Spinal cord (tissue), 10 donors: ENCODE results near the gene JAKMIP1. TPM values are rescaled to one million over a fixed set of nuclear protein-coding genes. Genes with fewer than 3 reads are reported as not detected.

Source experiments
- DNase-seq, 6 donors: peaks; one replicate each; pipeline versions ENCODE4 v3.0.0 to v3.0.0-alpha.2; 2013 to 2015; ENCODE audit warnings: low spot score in 6 of 6, low read depth in 4 of 6
- H3K27ac ChIP-seq: one replicate; pipeline ENCODE4 v1.5.1; 2013; ENCODE audit warnings: low read depth, low read length, control low read depth
- H3K27me3 ChIP-seq: one replicate; pipeline ENCODE4 v1.6.1; 2013; ENCODE audit warnings: low read length; ENCODE audit not compliant: control insufficient read depth, insufficient read depth
- H3K36me3 ChIP-seq: one replicate; pipeline ENCODE4 v1.6.1; 2013; ENCODE audit warnings: low read length; ENCODE audit not compliant: control insufficient read depth, insufficient read depth
- H3K4me1 ChIP-seq: one replicate; pipeline ENCODE4 v1.6.1; 2013; ENCODE audit warnings: low read length; ENCODE audit not compliant: control insufficient read depth, insufficient read depth
- H3K4me3 ChIP-seq: one replicate; pipeline ENCODE4 v1.5.1; 2013; ENCODE audit warnings: low read depth, low read length, control low read depth
- H3K9me3 ChIP-seq: one replicate; pipeline ENCODE4 v1.6.1; 2013; ENCODE audit warnings: low read length; ENCODE audit not compliant: control insufficient read depth, insufficient read depth
- WGBS: methylation state at CpG from one replicate; pipeline ENCODE4 v1.1.5; 2013; ENCODE audit warnings: missing lambda C conversion rate; ENCODE audit not compliant: insufficient coverage; 5-methylcytosine and 5-hydroxymethylcytosine counted together
- polyA plus RNA-seq, 2 donors: library from polyadenylated mRNA; unstranded; fragments of 120-200 nt; gene quantifications; one replicate each; pipeline ENCODE4 v1.2.1, GENCODE V29; 2013; ENCODE audit not compliant: insufficient read length in 2 of 2
- total RNA-seq, 2 donors: library from RNA; depleted of rRNA in 1 of 2; stranded (reverse); fragments of 120-200 nt in 1 of 2; fragments of >200 nt in 1 of 2; gene quantifications; one replicate each; pipeline versions ENCODE4 v1.2.3 to v1.2.4, GENCODE V29; 2013 to 2014
- donor health status: healthy.

The JAKMIP1 gene
- total and polyA plus RNA-seq, 4 donors, result 8.2 to 29.7 (median 20.9) TPM

DNA sequence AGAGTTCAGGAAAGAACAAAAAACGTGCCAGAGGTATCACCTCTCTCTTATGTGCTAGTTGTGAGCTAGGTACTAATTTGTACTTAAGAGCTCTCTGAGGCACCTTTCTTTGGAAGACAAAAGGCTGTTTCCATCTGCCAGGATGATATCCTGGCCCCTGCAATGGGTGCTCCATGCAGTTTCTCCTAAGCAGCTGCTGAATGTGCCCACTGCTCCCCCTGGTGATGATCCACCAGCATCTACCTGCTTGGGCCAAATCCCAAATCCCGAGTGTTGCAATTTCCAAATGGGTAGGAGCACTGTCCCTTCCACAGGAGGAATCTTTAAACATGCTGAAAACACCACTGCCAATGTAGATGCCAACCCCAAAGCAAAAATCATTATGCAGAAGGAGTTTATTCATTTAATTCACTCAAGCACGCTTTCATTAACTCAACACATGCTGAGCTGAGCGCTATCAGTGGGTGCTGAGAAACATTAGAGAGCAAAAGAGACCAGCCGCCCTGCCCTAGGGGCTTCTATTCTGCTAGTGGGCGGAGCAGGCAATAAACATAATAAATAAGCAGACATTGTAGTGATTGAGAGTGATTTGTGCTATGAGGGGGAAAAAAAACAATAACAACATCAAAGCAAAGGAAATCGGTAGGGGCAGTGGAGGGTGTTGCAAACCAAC, 112.5 kb downstream of the JAKMIP1 start:
- no peak overlapping the region for H3K27ac ChIP-seq
- H3K36me3 ChIP-seq, result peaks cover 8% of the 10 kb centered on the region
- WGBS, result 0% methylated on average over 1 of the region's 7 CpGs
- no peaks in the 10 kb centered on the region for H3K9me3 ChIP-seq
- H3K4me3 ChIP-seq, result no peak overlapping the region
- peak in 4 of 6 donors; percentile 35 to 87 (median 58) for DNase-seq
- H3K4me1 ChIP-seq, result peaks cover 22% of the 10 kb centered on the region
- H3K27me3 ChIP-seq, result peaks cover 2% of the 10 kb centered on the region

DNA sequence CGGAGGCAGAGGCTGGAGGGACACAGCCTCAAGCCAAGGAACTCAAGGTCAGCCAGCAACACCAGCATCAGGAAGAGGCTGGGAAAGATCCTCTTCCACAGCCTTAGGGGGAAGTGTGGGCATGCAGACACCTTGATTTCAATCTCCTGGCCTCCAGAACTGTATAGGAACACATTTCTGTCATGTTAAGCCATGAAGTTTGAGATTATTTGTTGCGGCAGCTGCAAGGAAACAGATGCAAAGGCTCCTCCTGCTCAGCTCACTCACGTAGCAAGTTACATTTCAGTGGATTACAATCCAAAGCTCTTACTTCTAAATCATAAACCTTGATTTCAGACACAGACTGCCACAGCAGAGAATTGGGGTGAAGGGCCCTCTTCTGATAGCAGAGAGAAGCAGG, 113.5 kb downstream of the JAKMIP1 start:
- H3K4me3 ChIP-seq, result no peak overlapping the region
- no peak overlapping the region for H3K27ac ChIP-seq
- H3K36me3 ChIP-seq, result peaks cover 8% of the 10 kb centered on the region
- peaks cover 22% of the 10 kb centered on the region for H3K4me1 ChIP-seq
- peaks cover 2% of the 10 kb centered on the region for H3K27me3 ChIP-seq
- no peak for DNase-seq
- no peaks in the 10 kb centered on the region for H3K9me3 ChIP-seq
- WGBS, result 92% methylated on average over 2 of the region's 3 CpGs

DNA sequence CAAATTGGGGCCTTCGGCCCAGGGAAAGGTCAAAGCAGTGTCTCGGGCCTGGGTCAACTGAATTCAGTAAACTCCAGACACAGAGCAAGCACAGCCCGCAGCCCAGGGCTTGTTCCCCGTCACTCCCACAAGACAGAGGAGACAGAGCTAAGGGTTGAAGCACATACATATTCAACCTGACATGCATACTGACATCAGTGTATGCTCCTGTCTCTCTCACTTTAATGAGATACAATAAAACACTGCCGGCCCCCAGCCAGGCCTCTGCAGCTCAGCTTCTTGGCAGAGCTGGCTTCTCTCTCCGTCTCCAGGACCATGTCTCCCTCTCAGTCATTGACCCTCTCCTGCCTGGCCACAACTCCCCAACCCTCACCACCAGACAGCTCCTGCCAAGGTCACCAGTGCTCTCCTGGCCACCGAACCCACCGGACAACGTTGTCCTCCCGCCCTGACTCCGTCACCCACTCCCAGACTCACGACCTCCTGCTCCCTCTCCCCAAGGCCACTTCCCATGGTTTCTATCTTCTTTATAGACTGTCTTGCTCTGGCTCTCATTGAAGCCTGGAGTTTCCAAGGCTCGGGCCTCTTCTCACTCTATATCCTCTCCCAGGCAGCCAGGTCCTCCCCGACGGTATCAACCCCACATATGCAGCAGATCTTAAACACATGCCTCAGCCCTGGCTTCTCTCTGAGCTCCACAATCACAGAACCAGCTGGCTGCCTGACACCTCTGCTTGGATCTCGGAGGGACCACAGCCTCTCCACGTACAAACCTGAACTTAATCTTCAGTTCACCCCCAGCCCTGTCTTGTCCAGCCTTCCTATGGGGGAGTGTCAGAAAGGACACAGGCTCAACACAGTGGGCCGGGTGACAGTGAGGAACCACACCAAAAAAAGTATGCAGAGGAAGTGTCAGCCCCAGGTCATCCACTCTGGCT, 114.4 kb downstream of the JAKMIP1 start:
- Histone ChIP-seq H3K4me3 (no peak overlapping the region), H3K36me3 (peaks cover 10% of the 10 kb centered on the region), H3K27ac (no peak overlapping the region), H3K27me3 (peaks cover 2% of the 10 kb centered on the region), H3K4me1 (peaks cover 22% of the 10 kb centered on the region), H3K9me3 (no peaks in the 10 kb centered on the region)
- DNase-seq, result peak in 1 of 6 donors; percentile 25
- WGBS, result 77% methylated on average over 18 of the region's 18 CpGs

- no peak for DNase-seq
- H3K4me3 ChIP-seq, result no peak overlapping the region
- WGBS, result 79% methylated on average over 9 of the region's 16 CpGs
- peaks cover 15% of the 10 kb centered on the region for H3K36me3 ChIP-seq
- no peak overlapping the region for H3K27ac ChIP-seq
- peaks cover 2% of the 10 kb centered on the region for H3K27me3 ChIP-seq
- peaks cover 23% of the 10 kb centered on the region for H3K4me1 ChIP-seq
- no peaks in the 10 kb centered on the region for H3K9me3 ChIP-seq
Observed at GRCh38 chr4:6085028-6085690, 115.2 kb downstream of the JAKMIP1 start.

- DNase-seq, result no peak
- Histone ChIP-seq H3K4me3 (no peak overlapping the region), H3K4me1 (peaks cover 6% of the 10 kb centered on the region), H3K36me3 (peaks cover 15% of the 10 kb centered on the region), H3K27ac (no peak overlapping the region), H3K27me3 (no peaks in the 10 kb centered on the region), H3K9me3 (no peaks in the 10 kb centered on the region)
- WGBS, result 87% methylated on average over 9 of the region's 12 CpGs
Observed at GRCh38 chr4:6079965-6080364, 120.4 kb downstream of the JAKMIP1 start.

- Histone ChIP-seq H3K4me1 (peaks cover 6% of the 10 kb centered on the region), H3K9me3 (no peaks in the 10 kb centered on the region), H3K36me3 (peaks cover 14% of the 10 kb centered on the region), H3K27ac (no peak overlapping the region), H3K27me3 (no peaks in the 10 kb centered on the region), H3K4me3 (no peak overlapping the region)
- DNase-seq, result peak in 1 of 6 donors; percentile 16
- 92% methylated on average over 7 of the region's 7 CpGs for WGBS
Observed at GRCh38 chr4:6078560-6078959, 121.8 kb downstream of the JAKMIP1 start.

DNA sequence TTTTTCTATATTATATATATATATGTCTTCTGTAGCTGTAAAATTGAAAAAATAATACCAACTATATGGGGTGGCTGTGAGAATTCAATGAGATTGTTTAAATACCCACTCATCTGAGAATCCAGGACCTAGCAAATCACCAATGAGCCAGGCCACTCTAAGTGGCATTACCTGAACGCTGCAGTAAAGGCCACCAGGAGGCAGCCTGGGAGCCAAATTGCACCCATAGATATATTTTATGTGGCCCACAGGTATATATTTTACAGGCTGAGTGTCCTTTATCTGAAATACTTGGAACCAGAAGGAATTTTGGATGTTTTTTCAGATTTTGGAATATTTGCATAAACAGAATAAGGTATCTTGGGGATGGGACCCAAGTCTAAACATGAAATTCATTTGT, 124.0 kb downstream of the JAKMIP1 start:
- Histone ChIP-seq H3K27ac (no peak overlapping the region), H3K36me3 (peaks cover 13% of the 10 kb centered on the region), H3K27me3 (no peaks in the 10 kb centered on the region), H3K4me1 (peaks cover 9% of the 10 kb centered on the region), H3K9me3 (no peaks in the 10 kb centered on the region), H3K4me3 (no peak overlapping the region)
- no CpG with 5 or more reads among the region's 1 CpG for whole genome bisulfite sequencing
- DNase-seq, result no peak

- H3K27me3 ChIP-seq, result no peaks in the 10 kb centered on the region
- no peak overlapping the region for H3K27ac ChIP-seq
- H3K9me3 ChIP-seq, result no peaks in the 10 kb centered on the region
- peaks cover 13% of the 10 kb centered on the region for H3K36me3 ChIP-seq
- DNase-seq, result no peak
- 85% methylated on average over 3 of the region's 6 CpGs for WGBS
- H3K4me1 ChIP-seq, result peaks cover 4% of the 10 kb centered on the region
- no peak overlapping the region for H3K4me3 ChIP-seq
Observed at GRCh38 chr4:6074758-6075157, 125.6 kb downstream of the JAKMIP1 start.

DNA sequence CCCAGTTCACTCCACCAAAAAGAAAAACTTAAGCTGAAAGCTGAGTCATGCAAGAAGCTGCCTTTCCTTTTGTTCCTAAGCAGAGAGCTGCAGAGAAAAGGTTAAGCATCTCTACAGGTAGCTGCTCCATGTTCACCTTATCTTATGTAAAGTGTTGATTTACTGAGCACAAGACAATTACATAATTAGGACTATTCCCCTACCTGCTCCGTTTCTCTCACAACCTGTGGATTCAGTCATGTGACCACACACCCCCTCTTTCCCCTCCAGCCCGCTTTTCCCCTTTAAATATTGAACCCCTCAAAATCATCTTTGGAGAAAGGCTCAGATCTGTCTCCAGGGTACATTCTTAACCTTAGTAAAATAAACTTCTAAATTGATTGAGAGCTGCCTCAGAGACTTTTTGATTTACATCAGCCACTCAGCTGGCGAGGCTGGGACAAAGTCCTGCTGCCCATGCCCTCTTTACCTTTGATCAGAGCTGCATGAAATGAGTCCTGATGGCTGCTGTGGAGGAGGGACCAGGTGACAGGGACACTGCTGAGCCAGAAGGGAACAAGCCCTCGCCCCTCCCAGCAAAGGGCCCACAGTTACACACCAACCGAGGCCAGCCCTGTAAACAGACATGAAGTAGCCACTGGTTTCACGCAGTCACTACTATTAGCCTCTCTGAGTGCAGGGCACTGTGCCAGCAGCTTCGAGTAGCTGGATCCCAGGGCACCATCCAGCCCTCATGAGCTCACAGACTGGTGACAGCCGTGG, 128.2 kb downstream of the JAKMIP1 start:
- Histone ChIP-seq H3K36me3 (peaks cover 10% of the 10 kb centered on the region), H3K4me3 (no peak overlapping the region), H3K27me3 (no peaks in the 10 kb centered on the region), H3K9me3 (no peaks in the 10 kb centered on the region), H3K27ac (no peak overlapping the region), H3K4me1 (peaks cover 3% of the 10 kb centered on the region)
- WGBS, result 46% methylated on average over 7 of the region's 8 CpGs
- peak in 2 of 6 donors; percentile 41 to 47 for DNase-seq
